GM18517 (cell line): ENCODE data around the gene LRRC37A.
A peak's percentile ranks its signal among the peaks of the same experiment; 100 is the strongest.
"Not testable (repeated sequence)": the region's sequence is repeated elsewhere in the genome, so short reads cannot be mapped to it uniquely, and the experiment has no call there.

Experiments used
- ATAC-seq: cut with Tn5 transposase; IDR thresholded peaks from one replicate; pipeline ENCODE4 v1.9.1; 2021; ENCODE audit warnings: mild to moderate bottlenecking, moderate library complexity; ENCODE audit not compliant: unreplicated experiment

Gene LRRC37A

GRCh38 chr17:46294831-46295230 lies at the start of gene LRRC37A:
Gene LRRC37A, plus strand, starts transcription at chr17:46295131. Its CDS starts 3 bp downstream, at chr17:46295134.
- ATAC-seq, result not testable (repeated sequence)

DNA sequence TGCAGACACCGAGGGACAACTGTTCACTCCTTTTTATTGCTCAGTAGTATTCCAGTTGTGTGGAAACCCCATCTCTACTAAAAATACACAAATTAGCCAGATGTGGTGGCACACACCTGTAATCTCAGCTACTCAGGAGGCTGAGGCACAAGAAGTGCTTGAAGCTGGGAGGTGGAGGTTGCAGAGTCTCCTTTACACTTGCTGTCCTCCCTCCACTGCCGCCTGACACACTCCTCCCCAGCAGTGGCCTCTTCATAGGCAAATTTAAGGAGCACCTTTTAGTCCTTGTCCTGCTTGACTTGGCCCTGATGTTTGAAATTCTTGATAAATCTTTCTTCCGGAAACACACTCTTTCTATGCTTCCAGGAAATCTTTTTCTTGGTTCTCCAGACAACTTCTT lies 45.8 kb upstream of the LRRC37A start:
- not testable (repeated sequence) for ATAC-seq

GRCh38 chr17:46252804-46253203 lies 42.1 kb upstream of the LRRC37A start:
- ATAC-seq, result not testable (repeated sequence)

- ATAC-seq, result not testable (repeated sequence)
These were observed 41.2 kb upstream of the LRRC37A start for GRCh38 chr17:46253722-46254121.

DNA sequence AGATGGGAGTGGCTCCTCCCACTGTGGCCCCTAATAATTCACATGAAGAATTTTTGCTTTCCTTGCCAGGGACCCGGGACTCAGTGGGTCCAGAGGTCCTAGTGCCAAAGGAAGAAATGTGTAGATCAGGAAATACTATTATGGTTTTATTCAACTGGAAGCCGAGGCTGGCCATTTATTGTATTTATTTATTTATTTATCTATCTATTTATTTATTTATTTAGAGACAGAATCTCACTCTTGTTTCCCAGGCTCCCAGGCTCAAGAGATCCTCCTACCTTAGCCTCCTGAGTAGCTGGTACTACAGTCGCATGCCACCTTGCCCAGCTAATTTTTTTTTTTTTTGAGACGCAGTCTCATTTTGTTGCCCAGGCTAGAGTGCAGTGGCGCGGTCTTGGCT lies 40.7 kb upstream of the LRRC37A start:
- ATAC-seq, result not testable (repeated sequence)

DNA sequence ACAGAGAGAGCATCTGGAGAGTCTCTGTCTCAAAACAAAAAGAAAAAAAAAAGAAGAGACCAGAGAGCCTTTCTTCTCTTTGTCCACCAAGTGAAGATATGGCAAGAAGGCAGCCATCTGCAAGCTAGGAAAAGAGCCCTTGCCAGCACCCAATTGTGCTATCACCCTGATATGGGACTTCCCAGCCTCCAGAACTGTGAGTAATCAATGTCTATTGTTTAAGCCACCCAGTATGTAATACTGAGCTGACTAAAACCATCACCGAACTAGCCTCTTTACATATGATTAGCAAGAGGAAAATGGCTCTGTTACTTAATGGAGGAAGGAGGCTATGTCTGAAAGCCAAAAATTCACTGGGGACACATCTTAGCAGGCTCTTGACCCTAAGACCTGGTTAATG lies 38.6 kb upstream of the LRRC37A start:
- ATAC-seq, result not testable (repeated sequence)

DNA sequence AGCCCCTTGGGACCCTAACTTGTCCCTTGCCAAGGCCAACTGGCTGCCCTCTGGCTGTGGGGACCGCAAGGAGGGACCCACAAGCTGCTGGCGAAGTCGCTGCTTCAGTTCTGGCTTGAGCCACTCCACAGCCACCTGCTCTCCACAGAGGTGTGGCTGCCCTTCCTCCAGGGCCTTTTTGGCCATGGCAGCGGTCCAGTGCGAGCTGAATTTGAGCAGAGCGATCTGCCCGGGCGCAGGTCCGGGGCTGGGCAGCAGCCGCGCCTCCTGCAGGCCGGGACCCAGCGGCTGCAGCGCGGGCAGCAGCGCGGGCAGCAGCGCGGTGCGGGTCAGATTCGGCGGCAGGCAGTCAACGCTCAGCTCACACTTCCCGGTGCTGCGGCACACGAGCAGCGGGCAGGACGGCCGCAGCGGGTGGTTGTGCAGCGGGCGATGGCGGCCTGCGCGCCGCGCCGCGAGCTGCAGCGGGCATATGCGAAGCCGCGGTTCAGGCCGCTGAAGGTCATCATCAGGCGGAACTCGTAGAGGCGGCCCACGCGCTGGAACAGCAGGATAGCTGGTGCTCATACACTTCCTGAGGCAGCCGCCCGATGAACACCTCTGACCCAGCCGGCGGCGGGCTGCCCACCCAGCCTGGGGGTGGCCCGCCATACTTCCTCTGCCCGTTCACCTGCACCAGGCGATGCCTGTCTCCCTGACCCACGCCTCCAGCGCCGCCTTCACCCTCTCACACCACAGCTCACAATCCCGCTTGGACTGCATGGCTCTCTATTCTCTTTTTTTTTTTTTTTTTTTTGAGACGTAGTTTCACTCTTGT lies 34.9 kb upstream of the LRRC37A start:
- not testable (repeated sequence) for ATAC-seq

DNA sequence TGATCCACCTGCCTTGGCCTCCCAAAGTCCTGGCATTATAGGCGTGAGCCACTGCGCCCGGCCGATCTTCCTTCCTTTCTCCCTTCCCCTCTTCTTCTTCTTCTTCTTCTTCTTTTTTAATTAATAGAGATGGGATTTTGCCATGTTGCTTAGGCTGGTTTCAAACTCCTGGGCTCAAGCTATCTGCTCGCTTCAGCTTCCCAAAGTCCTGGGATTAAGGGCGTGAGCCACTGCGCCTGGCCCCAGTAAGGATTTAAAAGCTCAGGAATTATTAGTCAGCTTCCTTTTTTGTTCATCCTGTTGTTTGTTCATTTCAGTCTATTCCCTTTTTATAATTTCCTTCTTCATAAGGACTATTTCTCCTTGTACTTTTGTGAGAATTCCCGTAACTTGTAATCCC lies 32.7 kb upstream of the LRRC37A start:
- no peak for ATAC-seq

- ATAC-seq, result no peak
These were observed 30.3 kb upstream of the LRRC37A start for GRCh38 chr17:46264456-46265198.

DNA sequence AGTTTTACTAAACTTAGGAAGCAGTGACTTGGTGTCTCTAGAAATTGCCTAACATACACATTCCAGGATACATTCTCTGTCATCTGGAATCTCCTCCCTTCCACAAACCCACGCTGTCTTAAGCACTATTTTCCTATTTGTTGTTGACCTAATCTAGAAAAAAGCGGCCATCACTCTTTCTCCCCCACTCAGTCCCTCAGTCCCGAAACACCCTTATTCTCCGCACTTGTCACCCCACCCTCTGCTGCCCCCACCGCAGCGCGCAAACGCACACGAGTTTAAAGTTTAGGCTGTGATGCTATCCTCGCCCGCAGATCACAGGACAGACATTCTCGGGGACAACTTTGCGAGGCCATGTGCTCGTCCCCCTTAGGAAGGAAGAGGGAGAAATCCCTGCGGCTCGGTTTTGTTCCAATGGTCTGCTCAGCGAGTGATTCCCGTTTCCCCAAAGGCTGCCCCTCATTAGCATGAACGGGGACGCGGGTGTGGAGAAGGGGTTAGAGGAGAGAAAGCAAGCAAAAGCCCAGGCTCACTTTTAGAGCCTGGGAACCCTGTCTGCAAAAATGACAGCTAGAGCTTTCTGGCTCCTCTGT lies 28.8 kb upstream of the LRRC37A start:
- not testable (repeated sequence) for ATAC-seq

- ATAC-seq, result peak; percentile 73
These were observed 28.0 kb upstream of the LRRC37A start for GRCh38 chr17:46266656-46267544.

DNA sequence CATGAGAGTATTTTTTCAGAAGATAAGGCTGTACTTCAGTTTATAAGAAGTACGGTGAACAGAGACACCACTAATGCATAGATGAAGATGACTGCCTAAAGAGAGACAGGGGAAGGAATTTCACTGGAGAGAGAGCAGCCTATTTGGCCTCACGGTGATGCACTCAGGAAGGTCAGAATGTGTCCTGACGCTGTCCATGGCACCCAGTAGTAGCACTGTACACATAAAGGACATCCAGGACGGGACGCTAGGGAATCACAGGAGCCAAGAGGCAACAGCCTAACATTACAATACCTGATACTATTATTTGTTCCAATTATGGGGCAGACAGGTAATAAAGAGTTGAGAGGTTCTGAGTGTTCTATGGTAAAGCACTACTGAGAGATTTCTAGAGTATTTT lies 24.9 kb upstream of the LRRC37A start:
- ATAC-seq, result no peak

- ATAC-seq, result no peak
These were observed 21.2 kb upstream of the LRRC37A start for GRCh38 chr17:46273541-46274236.

DNA sequence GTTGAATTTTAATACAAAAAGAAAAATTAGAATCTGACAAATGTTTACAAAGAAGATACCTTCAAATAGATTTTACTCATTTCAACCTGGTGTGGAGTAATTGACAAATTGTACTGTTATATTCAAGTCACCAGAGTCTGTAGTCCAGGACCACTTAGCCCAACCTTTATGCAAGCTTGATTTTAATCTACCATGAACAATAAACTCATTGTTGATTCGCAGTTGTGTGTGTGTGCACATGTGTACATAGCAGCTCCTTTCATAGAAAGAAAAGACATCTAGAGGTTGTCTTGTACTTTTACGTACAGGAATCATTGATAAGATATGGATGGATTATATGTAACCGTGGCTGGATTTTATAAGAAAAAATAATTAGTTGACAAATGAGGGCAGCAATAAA lies 20.7 kb upstream of the LRRC37A start:
- ATAC-seq, result no peak

GRCh38 chr17:46276728-46277479 lies 18.0 kb upstream of the LRRC37A start:
- not testable (repeated sequence) for ATAC-seq

DNA sequence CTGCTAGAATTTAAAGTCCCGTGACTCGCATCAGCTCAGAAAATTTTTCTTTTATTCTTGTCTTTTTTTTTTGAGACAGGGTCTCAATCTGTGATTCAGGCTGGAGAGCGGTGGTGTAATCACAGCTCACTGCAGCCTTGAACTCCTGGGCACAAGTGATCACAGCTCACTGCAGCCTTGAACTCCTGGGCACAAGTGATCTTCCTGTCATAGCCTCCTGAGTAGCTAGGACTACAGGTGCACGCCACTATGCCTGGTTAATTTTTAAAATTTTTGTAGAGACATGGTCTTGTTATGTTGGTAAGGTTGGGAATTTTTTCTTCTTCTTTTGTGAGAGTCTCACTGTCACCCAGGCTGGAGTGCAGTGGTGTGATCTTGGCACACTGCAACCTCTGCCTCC lies 13.6 kb upstream of the LRRC37A start:
- ATAC-seq, result not testable (repeated sequence)

DNA sequence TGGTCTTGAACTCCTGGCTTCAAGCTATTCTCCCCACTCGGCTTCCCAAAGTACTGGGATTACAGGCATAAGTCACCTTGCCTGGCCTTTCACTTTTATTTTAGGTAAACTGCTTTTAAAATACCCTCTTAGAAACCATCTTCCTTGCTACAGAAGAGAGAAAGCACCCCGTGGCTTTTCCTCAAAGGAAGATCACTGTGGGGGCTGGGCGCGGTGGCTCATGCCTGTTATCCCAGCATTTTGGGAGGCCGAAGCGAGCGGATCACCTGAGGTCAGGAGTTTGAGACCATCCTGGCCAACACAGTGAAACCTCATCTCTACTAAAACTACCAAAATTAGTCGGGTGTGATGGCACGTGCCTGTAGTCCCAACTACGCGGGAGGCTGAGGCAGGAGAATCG lies 12.3 kb upstream of the LRRC37A start:
- ATAC-seq, result not testable (repeated sequence)

DNA sequence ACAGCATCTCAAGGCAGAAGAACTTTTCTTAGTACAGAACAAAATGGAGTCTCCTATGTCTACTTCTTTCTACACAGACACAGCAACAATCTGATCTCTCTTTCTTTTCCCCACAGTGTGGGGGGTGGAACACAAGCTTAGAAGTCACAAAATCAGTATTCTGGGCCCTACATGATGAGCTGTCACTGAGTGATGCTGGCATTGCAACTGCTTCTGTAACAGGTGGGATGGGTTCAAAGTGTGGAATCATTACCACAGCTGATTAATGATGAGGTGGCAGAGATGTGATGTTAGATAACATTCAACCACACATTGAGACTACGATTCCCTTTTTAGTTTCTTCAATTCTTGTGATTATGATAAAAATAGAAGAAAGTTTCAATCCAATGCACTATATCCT lies 10.5 kb upstream of the LRRC37A start:
- not testable (repeated sequence) for ATAC-seq

- ATAC-seq, result not testable (repeated sequence)
These were observed 9.4 kb upstream of the LRRC37A start for GRCh38 chr17:46285500-46285899.
